Stomach (tissue), 9 donors: ENCODE measurements around the gene UBTD2. TPM values are rescaled to one million over a fixed set of nuclear protein-coding genes. Genes with fewer than 3 reads are reported as not detected.

Experiments used
- DNase-seq, 2 donors: peaks; one replicate each; pipeline versions ENCODE4 v3.0.0 to v3.0.0-alpha.2; 2013 to 2019
- H3K27ac ChIP-seq, 5 donors: fragments of 200-600 bp in 4 of 5; sonication (generic) in 4 of 5; one replicate each; pipeline ENCODE4 v1.5.1; 2013 to 2019; ENCODE audit warnings: mild to moderate bottlenecking in 1 of 5, moderate library complexity in 1 of 5
- H3K27me3 ChIP-seq, 3 donors: fragments of 200-600 bp; sonication (generic); one replicate each; pipeline ENCODE4 v1.5.1; 2017 to 2019; ENCODE audit warnings: mixed run types in 1 of 3
- H3K36me3 ChIP-seq, 4 donors: fragments of 200-600 bp; sonication (generic); 1 replicate in 3 of 4; 2 replicates in 1 of 4; pipeline ENCODE4 v1.5.1; 2016 to 2019
- H3K4me1 ChIP-seq, 4 donors: fragments of 200-600 bp; sonication (generic); one replicate each; pipeline ENCODE4 v1.5.1; 2016 to 2019
- H3K4me3 ChIP-seq, 4 donors: fragments of 200-600 bp; sonication (generic) in 3 of 4; one replicate each; pipeline ENCODE4 v1.5.1; 2016 to 2019; ENCODE audit warnings: mild to moderate bottlenecking in 1 of 4
- H3K9me3 ChIP-seq, 4 donors: fragments of 200-600 bp; sonication (generic); one replicate each; pipeline ENCODE4 v1.5.1; 2016 to 2019
- CTCF ChIP-seq, 7 experiments: fragments of 450-650 bp in 4 of 7; fragments of 200-600 bp in 3 of 7; sonication (generic) in 3 of 7; IDR thresholded peaks; one replicate each; pipeline ENCODE4 v1.5.1; 2016 to 2019; ENCODE audit warnings: antibody characterized with exemption in 7 of 7, control low read depth in 2 of 7, mild to moderate bottlenecking in 1 of 7
- EP300 ChIP-seq: sonication (generic); formaldehyde crosslinking; IDR thresholded peaks from one replicate; pipeline ENCODE4 v1.6.1; 2017; ENCODE audit warnings: antibody characterized with exemption
- POLR2A ChIP-seq, 4 donors: fragments of 450-650 bp; IDR thresholded peaks; one replicate each; pipeline ENCODE4 v1.6.1; 2016; ENCODE audit warnings: antibody characterized with exemption in 4 of 4, control low read depth in 2 of 4, mild to moderate bottlenecking in 1 of 4, moderate library complexity in 1 of 4
- POLR2AphosphoS5 ChIP-seq, 3 donors: sonication (generic); formaldehyde crosslinking; IDR thresholded peaks; one replicate each; pipeline ENCODE4 v1.6.1; 2016; ENCODE audit warnings: antibody characterized with exemption in 3 of 3
- WGBS, 5 donors: extraction: QIAGEN DNeasy Blood & Tissue Kit in 3 of 5; methylation state at CpG; one replicate each; pipeline versions ENCODE4 v1.1.5 to v1.1.7; 2013 to 2018; 5-methylcytosine and 5-hydroxymethylcytosine counted together
- intact Hi-C: fragments of 100-400 bp; cut with DNase I; formaldehyde crosslinking; loops from one replicate; pipeline ENCODE4 v1.15.1; 2023; ENCODE audit warnings: low total_unique reads
- polyA plus RNA-seq, 3 donors: library from polyadenylated mRNA; stranded (reverse); fragments of 200-250 nt; gene quantifications; one replicate each; pipeline ENCODE4 v1.2.3, GENCODE V29; 2013
- total RNA-seq, 5 donors: library from RNA; depleted of rRNA; stranded (reverse); fragments of >200 nt; gene quantifications; one replicate each; pipeline versions ENCODE4 v1.1.0 to v1.2.3, GENCODE V29; 2014 to 2016
- donor health status: healthy with polysubstance abuse.
- donor health status: Bipolar disorder and iron deficiency.
- donor health status: healthy.

The UBTD2 gene
- total and polyA plus RNA-seq, 8 donors: 1.8 to 48.5 (median 16.7) TPM

GRCh38 chr5:172311026-172311425 lies 27.5 kb upstream of the UBTD2 start:
- WGBS, 5 donors: 88 to 97% (median 96%) methylated on average over 7 of the region's 7 CpGs
- intact Hi-C loops: no loop called here
- Histone ChIP-seq H3K4me3 (no peak overlapping the region), H3K27me3 (no peaks in the 10 kb centered on the region), H3K9me3 (no peaks in the 10 kb centered on the region), H3K27ac (no peak overlapping the region), H3K36me3 (no peaks in the 10 kb centered on the region), H3K4me1 (no peaks in the 10 kb centered on the region)
- no peak for DNase-seq
- TF ChIP-seq CTCF (IDR thresholded peaks at IDR 0.05) (no peak), EP300 (no peak), POLR2AphosphoS5 (IDR thresholded peaks at IDR 0.05) (no peak), POLR2A (IDR thresholded peaks at IDR 0.05) (no peak)

GRCh38 chr5:172305380-172305779 lies 21.8 kb upstream of the UBTD2 start:
- Histone ChIP-seq H3K27me3 (no peaks in the 10 kb centered on the region), H3K27ac (no peak overlapping the region), H3K9me3 (peaks cover 0 to 8% (median 3%) of the 10 kb centered on the region in 4 donors), H3K4me3 (no peak overlapping the region), H3K4me1 (no peaks in the 10 kb centered on the region), H3K36me3 (no peaks in the 10 kb centered on the region)
- TF ChIP-seq EP300: no peak
- no peak for TF ChIP-seq CTCF (IDR thresholded peaks at IDR 0.05)
- no peak for TF ChIP-seq POLR2AphosphoS5 (IDR thresholded peaks at IDR 0.05)
- TF ChIP-seq POLR2A (IDR thresholded peaks at IDR 0.05): no peak
- WGBS, 5 donors: 80 to 93% (median 86%) methylated on average over 2 of the region's 2 CpGs
- DNase-seq: no peak
- intact Hi-C loops: no loop called here

GRCh38 chr5:172303572-172304335 lies 20.2 kb upstream of the UBTD2 start:
- Histone ChIP-seq H3K4me1 (no peaks in the 10 kb centered on the region), H3K36me3 (no peaks in the 10 kb centered on the region), H3K4me3 (no peak overlapping the region), H3K27me3 (no peaks in the 10 kb centered on the region), H3K27ac (no peak overlapping the region), H3K9me3 (peaks cover 0 to 8% (median 3%) of the 10 kb centered on the region in 4 donors)
- no peak for TF ChIP-seq POLR2AphosphoS5 (IDR thresholded peaks at IDR 0.05)
- no peak for TF ChIP-seq EP300
- TF ChIP-seq CTCF (IDR thresholded peaks at IDR 0.05): no peak
- TF ChIP-seq POLR2A (IDR thresholded peaks at IDR 0.05): no peak
- DNase-seq: no peak
- intact Hi-C loops: no loop called here
- 63 to 85% (median 83%) methylated on average over 3 of the region's 3 CpGs for WGBS, 5 donors

GRCh38 chr5:172303162-172303561 lies 19.6 kb upstream of the UBTD2 start:
- no peaks in the 10 kb centered on the region for H3K36me3 ChIP-seq
- no peaks in the 10 kb centered on the region for H3K27me3 ChIP-seq
- intact Hi-C loops: no loop called here
- no peak for DNase-seq
- peaks cover 0 to 8% (median 3%) of the 10 kb centered on the region in 4 donors for H3K9me3 ChIP-seq
- H3K27ac ChIP-seq: no peak overlapping the region
- no peak for TF ChIP-seq CTCF (IDR thresholded peaks at IDR 0.05)
- no peak for TF ChIP-seq POLR2AphosphoS5 (IDR thresholded peaks at IDR 0.05)
- no peak for TF ChIP-seq POLR2A (IDR thresholded peaks at IDR 0.05)
- TF ChIP-seq EP300: no peak
- no peak overlapping the region for H3K4me3 ChIP-seq
- H3K4me1 ChIP-seq: no peaks in the 10 kb centered on the region
- 71 to 86% (median 82%) methylated on average over 5 of the region's 5 CpGs for whole genome bisulfite sequencing, 5 donors
